Activated naive CD8-positive, alpha-beta T cell treated with anti-CD3 and anti-CD28 coated beads, Interleukin-2, amount 50 U/mL, for 16 hours (primary cell): ENCODE results near the gene SLC9A1.
"Not testable (repeated sequence)": the region's sequence is repeated elsewhere in the genome, so short reads cannot be mapped to it uniquely, and the experiment has no call there.

ENCODE experiments used
- DNase-seq: peaks from one replicate; pipeline ENCODE4 v3.0.0-alpha.2; 2020; ENCODE audit warnings: low read depth, low spot score

SLC9A1 gene

DNA sequence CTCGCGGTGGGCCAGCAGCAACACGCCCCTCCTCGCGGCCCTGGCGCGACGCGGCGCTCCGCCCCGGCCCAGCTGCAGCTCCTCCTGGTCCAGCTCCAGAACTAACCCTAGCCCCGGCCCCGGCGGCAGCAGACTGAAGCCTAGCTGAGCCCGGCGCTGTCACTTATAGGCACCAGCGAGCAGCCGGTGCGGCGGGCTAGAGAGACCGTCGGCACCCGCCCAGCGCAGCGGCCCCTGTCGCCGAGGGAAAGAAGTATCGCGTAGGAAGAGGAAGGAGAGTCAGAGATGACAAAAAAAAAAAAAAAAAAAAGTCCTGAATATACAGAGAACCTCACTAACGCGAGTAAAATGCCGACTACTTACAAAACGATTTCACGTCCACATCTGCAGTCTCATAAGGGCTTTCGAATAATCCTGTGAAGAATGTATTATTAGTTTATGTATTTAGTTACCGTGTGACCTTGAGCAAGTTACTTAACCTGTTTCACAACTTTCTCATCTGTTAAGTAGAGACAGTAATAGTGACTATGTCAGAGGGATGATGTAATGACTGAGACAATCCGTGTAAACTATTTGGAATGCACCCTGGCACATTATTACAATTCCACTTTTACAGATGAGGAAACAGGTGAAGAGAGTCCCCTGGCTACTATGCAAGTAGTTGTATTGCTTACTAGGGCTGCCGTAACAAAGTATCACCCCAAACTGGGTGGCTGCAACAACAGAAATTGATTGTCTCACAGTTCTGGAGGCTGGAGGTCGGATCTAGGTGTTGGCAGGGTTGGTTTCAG, at the start of gene SLC9A1:
Gene SLC9A1 (minus strand): TSS at position 135 of the 791 bp plus-strand sequence. CDS start 791 bp downstream, outside the sequence.
- DNase-seq, result peak; percentile 79

DNA sequence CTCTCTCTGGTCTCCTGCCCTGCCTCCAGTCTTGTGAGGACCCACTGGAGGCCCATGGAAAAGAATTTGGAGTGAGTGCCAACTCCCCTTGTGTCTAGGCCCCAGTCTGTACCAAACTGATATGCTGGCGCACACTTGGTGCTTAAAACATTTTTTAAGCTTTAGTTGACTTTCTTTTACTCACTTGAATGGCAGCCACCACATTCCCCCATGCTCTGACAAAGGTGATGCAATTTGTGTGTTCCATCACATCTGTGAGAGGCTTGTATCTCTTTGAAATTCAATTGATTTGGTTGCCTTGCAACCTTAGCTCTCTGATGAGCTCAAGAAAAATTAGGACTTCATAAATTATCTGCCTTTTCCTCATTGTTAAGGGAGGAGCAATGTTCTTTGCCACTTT, 49.0 kb upstream of the SLC9A1 start:
- no peak for DNase-seq

DNA sequence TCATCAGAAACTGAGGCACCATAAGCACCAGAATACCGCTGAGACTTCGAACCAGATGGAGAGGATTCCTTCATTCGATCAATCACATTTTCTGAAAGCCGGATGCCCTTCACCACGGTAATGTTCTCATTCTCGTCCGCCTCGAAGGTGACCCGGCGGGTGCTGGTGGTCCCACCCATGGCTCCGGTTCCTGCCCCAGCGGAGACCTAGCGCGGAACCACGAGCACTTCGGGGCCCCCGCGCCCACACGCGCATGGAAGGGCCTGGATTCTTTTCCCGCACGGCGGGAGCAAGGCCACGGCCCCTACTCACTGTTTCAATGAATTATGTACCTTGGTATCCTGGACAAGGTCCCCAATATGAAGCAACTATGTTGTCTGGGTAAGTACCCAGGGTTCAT, 46.4 kb upstream of the SLC9A1 start:
- no peak for DNase-seq

DNA sequence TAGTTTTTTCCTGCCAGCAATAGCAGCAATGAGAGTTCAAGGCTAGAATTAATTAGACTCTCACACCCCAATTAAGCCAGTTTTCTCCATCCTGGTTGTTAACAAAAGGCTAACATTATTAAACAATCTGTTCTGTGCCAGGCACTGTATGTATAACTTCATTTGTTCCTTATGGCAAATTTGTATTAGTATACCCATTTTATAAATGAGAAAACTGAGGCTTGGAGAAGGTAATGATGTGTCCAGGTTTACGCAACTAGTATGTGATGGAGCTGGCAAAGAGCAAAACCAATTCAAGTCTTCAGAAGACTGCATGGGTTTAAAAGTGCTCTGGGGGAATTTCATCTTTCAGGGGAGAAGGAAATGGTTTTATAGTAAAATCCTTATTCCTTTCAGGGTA, 38.3 kb upstream of the SLC9A1 start:
- DNase-seq, result no peak

DNA sequence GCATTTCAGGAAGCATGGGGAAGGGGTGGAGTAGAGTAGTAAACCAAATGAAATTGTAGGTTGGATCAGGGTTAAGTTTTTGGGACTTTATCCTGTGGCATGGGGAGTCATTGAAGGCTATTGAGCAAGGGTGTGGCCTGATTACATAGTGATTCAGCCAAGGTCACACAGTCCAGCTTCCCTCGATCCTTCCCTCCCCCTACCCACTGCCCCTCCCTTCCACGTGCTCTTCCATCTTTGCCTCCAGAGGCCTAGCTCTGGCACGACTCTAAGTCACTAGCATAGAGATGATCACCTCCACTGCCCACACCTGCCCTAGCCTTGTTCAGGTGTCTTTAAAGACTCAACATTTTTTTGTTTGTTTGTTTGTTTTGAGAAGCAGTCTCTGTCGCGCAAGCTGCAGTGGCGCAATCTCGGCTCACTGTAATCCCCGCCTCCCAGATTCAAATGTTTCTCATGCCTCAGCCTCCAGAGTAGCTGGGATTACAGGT, 37.2 kb upstream of the SLC9A1 start:
- no peak for DNase-seq

DNA sequence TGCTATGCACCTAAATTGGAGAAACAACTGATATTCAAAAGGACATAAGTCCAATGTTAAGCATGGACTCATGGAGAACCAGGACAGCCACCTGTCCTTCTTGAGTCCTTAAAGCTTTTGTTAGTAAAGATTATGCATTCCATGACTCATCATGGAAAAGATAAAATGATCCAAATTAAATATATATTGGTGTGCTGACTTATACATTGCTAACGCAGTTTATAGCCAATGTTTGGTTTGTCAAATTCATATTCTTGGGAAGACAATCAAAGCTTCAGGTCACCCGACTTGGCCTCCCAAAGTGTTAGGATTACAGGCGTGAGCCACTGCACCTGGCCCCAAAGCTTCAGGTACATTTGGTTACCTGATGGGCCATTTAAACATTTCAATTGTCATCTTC, 29.7 kb upstream of the SLC9A1 start:
- not testable (repeated sequence) for DNase-seq

DNA sequence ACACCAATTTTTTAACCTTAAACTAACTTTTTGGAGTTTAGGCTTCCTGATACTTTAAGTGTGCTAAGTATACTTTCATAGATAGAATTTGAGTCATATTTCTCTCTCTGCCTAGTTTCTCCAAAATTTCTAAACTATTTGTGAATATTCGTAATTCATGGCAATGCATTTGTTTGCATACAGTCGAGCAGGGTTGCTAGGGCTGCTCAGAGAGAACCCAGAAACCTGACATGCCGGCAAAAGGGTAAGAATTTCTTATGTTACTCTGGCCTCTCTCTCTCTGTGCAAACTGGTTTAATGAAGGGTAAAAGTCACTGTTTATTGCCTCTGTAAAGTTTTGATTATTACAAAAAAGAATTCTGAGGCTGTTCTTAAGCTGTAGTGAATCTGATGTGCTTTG, 25.1 kb upstream of the SLC9A1 start:
- DNase-seq, result no peak

DNA sequence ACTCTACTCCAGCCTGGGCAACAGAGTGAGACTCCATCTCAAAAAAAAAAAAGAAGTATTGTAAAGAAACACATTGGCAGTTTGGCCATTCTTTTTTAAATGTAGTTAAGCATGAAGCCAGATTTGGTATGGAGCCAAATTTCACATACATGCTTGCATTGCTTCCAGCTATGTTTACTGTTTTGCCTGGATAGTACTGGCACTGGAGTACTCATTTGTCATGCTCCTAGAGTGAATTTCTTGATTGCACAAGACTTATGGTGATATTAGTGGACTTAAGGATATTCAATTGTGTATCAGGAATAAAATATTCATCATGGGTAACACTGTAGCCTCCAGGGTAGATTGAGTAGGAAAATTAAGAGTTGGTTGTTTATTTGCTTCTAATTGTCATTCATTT, 24.5 kb upstream of the SLC9A1 start:
- DNase-seq, result no peak

DNA sequence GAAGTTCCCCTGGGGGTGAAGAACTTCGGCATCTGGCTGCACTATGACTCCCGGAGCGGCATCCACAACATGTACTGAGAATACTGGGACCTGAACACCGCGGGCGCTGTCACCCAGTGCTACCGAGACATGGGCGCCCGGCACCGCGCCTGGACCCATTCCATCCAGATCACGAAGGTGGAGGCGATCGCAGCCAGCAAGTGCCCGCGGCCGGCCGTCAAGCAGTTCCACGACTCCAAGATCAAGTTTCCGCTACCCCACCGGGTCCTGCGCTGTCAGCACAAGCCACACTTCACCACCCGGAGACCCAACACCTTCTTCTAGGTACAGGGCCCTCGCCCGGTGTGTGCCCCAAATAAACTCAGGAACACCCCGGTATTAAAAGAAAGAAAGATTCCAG, 22.0 kb upstream of the SLC9A1 start:
- DNase-seq, result no peak

DNA sequence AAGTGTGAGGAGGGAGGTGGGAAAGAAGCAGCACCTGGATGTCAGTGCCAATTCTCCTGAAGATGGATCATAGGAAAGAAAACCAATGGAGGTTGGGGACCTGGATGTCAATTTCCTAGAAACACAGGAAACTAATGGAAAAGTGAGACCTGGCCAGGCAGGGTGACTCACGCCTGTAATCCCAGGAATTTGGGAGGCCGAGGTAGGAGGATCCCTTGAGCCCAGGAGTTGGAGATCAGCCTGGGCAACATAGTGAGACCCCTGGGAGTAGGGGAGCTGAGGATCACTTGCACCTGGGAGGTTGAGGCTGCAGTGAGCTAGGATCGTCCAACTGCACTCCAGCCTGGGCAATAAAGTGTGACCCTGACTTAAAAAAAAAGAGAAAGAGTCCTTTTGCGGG, 21.4 kb upstream of the SLC9A1 start:
- DNase-seq, result no peak

DNA sequence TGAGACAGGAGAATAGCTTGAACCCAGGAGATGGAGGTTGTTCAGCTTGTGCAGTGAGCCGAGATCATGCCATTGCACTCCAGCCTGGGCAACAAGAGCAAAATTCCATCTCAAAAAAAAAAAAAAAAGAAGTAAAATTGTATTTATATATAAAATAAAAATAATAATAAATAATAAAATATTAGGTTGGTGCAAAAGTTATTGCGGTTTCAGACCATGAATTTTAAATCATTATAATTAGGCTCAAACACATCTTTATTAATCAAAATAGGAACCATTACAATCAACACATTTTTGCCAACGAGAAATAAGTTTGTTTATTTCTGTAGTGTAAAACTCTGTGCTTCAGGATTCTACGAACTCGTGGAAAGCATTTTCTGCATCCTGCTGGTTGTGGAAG, 18.1 kb upstream of the SLC9A1 start:
- DNase-seq, result not testable (repeated sequence)

DNA sequence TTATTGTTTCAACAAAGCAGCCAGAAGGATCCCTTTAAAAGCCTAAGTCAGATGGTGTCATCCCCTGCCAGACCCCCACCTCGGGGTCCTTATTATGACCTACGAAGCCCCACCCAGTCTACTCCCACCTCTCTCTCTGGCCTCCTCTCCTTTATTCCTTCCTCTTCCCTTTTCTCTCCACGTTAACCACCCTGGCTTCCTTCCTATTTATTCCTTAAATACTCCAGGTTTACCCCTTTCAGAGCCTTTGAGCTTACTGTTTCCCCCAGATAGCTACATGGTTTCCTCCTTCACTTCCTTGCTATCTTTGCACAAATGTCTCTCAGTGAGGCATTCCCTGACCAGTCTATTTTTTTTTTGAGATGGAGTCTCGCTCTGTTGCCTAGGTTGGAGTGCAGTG, 12.0 kb upstream of the SLC9A1 start:
- DNase-seq, result no peak

DNA sequence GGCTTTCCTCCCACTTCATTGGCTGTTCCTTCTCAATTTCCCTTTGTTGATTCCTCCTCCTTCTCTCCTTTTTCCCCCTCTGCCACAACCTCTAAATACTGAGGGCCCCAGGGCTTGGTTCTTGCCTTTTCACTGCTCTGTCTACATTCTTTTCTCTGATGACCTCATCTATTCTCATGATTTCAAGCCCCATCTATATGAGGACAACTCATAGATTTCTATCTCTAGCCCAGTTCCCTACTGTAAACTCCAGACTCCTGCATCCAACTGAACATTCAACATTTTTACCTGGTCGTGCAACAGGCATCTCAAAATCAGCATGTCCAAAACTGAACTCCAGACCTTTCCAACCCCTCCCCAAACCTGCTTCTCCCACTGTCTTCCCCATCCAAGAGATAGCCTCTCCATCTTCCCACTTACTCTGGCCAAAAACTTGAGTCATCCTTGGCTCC, 11.5 kb upstream of the SLC9A1 start:
- no peak for DNase-seq

DNA sequence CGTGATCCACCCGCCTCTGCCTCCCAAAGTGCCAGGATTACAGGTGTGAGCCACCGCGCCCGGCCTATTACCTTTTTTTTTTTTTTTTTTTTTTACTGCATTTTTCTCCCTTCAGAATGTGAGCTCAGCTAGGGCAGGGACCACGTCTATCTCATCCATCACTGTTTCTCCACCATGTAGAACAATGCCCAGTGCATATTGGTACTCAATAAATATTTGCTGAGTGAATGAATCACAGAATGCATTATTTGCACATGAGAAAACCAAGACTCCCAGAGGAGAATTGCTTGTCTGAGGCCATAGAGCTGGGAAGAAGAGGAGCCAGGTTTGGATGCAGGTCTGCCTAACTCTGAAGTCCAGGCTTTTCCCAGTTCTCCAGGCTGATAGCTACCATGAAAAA, 8.2 kb upstream of the SLC9A1 start:
- DNase-seq, result no peak

DNA sequence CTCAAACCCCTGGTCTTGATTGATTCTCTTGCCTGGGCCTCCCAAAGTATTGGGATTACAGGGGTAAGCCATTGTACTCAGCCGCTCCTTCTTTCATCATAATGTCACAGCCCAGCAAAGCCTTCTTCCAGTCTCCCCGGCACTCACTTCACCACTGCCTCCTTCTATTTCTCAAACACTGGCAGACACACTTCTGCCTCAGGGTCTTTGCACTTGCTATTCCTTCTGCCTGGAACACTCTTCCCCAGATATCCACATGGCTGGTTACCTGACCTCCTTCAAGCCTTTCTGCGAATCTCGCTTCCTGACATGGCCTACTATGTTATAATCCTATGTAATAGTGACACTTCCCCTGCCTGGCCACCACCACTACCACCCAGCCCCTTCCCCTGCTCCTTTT, 7.2 kb upstream of the SLC9A1 start:
- no peak for DNase-seq

DNA sequence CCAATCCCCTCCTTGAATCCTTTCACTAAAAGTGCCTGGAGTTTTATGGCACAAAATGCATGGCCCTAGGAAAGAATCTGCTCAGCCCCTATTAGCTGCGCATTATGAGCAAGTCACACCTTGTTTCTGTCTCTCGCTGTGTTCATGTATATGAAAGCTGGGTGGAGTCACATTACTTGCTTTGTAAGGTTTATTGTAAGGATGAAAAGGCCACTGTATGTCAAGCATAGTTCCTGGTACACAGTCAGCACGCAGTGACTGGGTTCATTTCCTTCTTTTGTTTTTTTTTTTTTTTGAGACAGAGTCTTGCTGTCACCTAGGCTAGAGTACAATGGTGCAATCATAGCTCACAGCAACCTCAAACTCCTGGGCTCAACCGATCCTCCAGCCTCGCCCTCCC, 6.7 kb upstream of the SLC9A1 start:
- DNase-seq, result no peak

DNA sequence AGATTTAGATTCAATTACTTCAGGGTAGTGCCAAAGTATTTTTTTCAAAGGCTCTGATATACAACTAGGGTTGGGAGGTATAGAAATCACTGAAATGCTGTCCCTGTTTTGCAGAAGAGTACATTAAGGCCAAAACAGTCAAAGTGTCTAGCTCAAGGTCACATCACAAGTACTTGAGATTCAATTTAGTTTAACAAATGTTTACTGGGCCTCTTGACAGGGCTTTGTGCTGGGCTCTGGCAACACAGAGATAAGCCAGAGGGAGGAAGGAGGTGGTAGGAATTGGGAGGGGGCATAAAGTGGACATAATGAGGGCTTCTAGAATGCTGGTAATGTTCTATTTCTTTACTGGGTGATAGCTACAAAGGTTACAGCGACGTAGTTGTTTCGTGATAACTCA, 2.3 kb upstream of the SLC9A1 start:
- no peak for DNase-seq

DNA sequence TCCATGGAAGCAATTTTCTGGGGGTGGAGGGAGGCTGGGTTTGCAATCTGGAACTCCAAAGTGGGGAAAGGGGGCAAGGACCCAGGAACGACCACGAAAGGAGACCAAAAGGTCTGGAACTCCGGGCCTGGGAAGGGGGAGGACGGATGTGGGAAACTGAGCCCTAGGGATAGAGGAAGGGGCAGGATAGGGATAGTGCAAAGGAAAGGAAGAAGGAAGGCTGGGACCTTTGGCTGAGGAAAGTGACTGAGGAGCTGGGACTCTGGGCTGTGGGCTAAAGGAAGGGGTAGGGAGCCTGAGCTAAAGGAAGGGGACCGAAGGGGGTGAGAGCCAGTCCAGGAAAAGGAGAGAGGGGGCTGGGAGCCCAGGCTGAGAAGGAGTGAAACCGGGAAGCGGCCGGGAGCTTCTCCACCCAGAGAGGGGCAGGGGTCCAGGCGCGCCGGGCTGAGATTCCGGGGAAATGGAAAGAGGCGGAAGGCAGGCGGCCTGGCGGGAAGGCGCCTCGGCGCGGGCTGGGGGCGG, 395 bp downstream of the SLC9A1 start:
- no peak for DNase-seq

DNA sequence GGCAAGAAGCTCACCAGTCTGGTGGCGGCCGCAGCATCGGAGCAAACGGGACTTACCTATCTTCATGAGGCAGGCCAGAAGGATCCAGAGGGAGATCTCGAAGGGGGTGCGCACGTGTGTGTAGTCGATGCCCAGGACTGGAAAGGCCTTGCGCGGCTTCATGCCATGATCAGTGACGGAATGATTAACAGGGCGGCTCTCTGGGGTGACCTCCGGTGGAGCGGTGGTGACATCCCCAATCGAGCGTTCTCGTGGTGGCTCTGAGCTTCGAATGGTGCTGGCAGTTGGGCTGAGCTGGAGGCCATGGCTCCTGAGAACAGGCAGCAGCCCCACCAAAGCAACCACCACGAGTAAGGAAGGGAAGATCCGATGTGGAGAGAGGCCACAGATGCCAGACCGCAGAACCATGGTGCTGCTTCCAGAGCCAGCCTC, 982 bp downstream of the SLC9A1 start:
- DNase-seq, result no peak

DNA sequence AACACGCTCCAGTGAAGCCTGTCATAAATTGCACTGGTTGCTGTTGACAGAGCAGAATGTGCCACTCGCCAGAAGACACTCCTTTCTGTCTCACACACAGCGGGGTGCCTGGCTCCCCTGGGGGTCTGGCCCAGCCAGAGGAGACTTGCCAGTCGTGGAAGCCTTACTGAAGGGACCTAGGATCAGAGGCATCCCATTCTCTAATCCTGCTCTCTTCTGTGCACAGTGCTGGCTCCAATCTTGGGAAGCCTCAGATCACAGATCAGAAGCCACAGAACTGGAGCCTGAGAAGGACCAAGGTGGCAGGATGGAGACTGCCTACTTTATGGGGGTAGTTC, 1.4 kb downstream of the SLC9A1 start:
- no peak for DNase-seq

DNA sequence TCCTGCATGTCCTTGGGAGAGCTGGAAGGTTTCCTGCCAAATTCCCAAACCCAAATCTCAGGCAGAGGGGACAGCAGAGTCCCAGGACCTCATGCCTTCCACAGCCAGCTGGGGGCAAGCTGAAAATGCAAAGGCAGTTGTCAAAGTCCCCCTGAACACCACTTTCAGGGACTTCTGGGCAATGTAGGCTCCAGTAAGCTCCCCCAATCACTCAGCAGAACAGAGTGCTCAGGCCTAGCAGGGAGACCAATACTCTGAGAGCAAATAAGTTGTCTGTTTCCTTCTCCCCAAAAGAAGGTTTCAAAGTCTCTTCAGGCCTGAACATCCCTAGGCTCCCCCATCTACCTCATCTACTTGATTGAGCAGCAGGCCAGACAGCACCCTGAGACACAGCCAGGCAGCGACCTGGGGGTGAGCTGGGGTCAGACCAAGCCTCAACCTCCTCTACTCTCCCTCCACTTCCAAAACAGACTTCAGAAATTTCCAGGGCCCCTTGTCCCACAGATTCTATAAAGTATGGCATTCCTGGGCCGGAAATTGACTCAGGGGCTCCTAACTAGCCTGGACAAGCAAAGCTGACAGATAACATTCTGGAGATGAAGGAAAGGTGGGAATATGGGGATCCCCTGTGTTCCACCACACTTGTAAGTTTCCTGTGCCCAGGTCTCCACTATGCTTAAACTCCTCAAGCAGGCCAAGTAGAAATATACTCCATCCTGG, 1.9 kb downstream of the SLC9A1 start:
- DNase-seq, result no peak

DNA sequence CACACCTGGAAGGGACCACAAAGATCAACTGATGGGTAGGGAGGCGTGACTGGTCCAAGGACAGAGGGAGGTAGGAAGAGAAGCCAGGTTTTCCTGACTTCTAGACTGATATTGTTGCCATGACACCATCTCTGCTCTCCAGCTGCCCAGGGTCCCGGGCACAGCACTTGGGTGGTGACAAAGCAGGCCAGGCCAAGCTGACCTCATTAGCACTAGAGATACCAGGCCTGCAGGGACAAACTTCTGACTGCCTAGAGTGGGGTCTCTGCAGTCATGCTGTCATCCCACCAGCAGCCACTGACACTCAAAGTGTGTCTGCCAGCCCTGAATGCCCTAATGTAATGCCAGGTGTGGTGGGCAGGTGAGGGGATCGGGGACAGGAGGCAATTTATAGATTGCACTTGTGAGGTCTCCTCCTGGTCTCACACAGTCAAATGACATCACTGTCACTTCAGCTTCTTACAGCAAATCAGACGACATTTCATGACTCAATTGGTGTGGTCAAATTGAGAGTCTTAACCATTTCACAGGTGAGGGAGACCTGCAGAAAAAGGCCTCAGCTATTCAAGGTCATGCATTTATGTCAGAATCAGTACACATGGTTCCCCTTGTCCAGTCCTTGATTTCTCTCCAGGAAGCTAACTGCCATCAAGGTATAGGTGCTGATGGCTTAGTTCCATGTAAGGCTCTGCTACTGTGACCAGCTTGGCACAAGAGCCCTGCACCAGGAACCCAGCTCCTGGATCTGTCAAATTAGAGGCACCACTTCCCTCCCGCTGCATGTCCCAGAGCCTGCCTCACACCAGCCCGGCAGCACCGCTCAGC, 2.7 kb downstream of the SLC9A1 start:
- no peak for DNase-seq
